RWPE2 (cell line): ENCODE data around the gene WRNIP1.

ENCODE experiments used
- ATAC-seq: fragments of 200-7000 bp; cut with Tn5 transposase; 3 replicates; pipeline ENCODE4 v1.9.1; 2021; ENCODE audit warnings: low read depth
- DNase-seq: peaks from one replicate; pipeline ENCODE4 v3.0.0-alpha.2; 2020; ENCODE audit warnings: low spot score
- H3K27ac ChIP-seq: fragments of 450-650 bp; 2 replicates; pipeline ENCODE4 v1.5.1; 2017; ENCODE audit warnings: mild to moderate bottlenecking; ENCODE audit not compliant: poor library complexity, severe bottlenecking
- H3K27me3 ChIP-seq: fragments of 250-450 bp; sonication (Bioruptor Pico); 2 replicates; pipeline ENCODE4 v1.5.1; 2021; ENCODE audit warnings: mild to moderate bottlenecking, moderate library complexity; ENCODE audit not compliant: insufficient read depth, poor library complexity, severe bottlenecking
- H3K36me3 ChIP-seq: fragments of 250-450 bp; sonication (Bioruptor Pico); 2 replicates; pipeline ENCODE4 v1.5.1; 2020; ENCODE audit warnings: low read depth, mild to moderate bottlenecking, moderate library complexity
- H3K4me1 ChIP-seq: fragments of 250-450 bp; sonication (Bioruptor Pico); 2 replicates; pipeline ENCODE4 v1.5.1; 2021; ENCODE audit warnings: mild to moderate bottlenecking, moderate library complexity; ENCODE audit not compliant: insufficient read depth, poor library complexity, severe bottlenecking
- H3K4me3 ChIP-seq: fragments of 250-450 bp; sonication (Bioruptor Pico); 2 replicates; pipeline ENCODE4 v1.5.1; 2021; ENCODE audit warnings: mild to moderate bottlenecking, moderate library complexity; ENCODE audit not compliant: severe bottlenecking
- H3K9me3 ChIP-seq: fragments of 250-450 bp; sonication (Bioruptor Pico); 2 replicates; pipeline ENCODE4 v1.5.1; 2021; ENCODE audit warnings: mild to moderate bottlenecking, moderate library complexity; ENCODE audit not compliant: severe bottlenecking
- CTCF ChIP-seq: fragments of 450-650 bp; IDR thresholded peaks from one replicate; pipeline ENCODE4 v1.5.1; 2017; ENCODE audit warnings: mild to moderate bottlenecking, moderate library complexity; ENCODE audit not compliant: poor library complexity, severe bottlenecking

The WRNIP1 gene

GRCh38 chr6:2733736-2734480, 31.3 kb upstream of the WRNIP1 start:
- H3K4me3 ChIP-seq, result no peak overlapping the region

GRCh38 chr6:2734488-2735166, 30.6 kb upstream of the WRNIP1 start:
- no peak for ATAC-seq
- H3K36me3 ChIP-seq, result no peaks in the 10 kb centered on the region
- no peak overlapping the region for H3K4me3 ChIP-seq
- DNase-seq, result no peak
- H3K9me3 ChIP-seq, result no peaks in the 10 kb centered on the region
- no peak for TF ChIP-seq CTCF
- no peaks in the 10 kb centered on the region for H3K4me1 ChIP-seq
- H3K27ac ChIP-seq, result no peak overlapping the region
- H3K27me3 ChIP-seq, result no peaks in the 10 kb centered on the region

More at GRCh38 chr6:2733736-2734480, 31.3 kb upstream of the WRNIP1 start:
- no peaks in the 10 kb centered on the region for H3K9me3 ChIP-seq
- no peak for DNase-seq
- no peaks in the 10 kb centered on the region for H3K36me3 ChIP-seq
- no peak for ATAC-seq
- TF ChIP-seq CTCF, result no peak
- H3K27me3 ChIP-seq, result no peaks in the 10 kb centered on the region
- H3K27ac ChIP-seq, result no peak overlapping the region
- no peaks in the 10 kb centered on the region for H3K4me1 ChIP-seq

- ATAC-seq (no peak), DNase-seq (no peak)
- H3K36me3 ChIP-seq, result no peaks in the 10 kb centered on the region
- no peak overlapping the region for H3K27ac ChIP-seq
- H3K27me3 ChIP-seq, result no peaks in the 10 kb centered on the region
- TF ChIP-seq CTCF, result no peak
- no peaks in the 10 kb centered on the region for H3K9me3 ChIP-seq
- H3K4me3 ChIP-seq, result no peak overlapping the region
- no peaks in the 10 kb centered on the region for H3K4me1 ChIP-seq
Observed at GRCh38 chr6:2737885-2738284, 27.3 kb upstream of the WRNIP1 start.

- H3K27ac ChIP-seq, result no peak overlapping the region
- H3K9me3 ChIP-seq, result no peaks in the 10 kb centered on the region
- no peak overlapping the region for H3K4me3 ChIP-seq
- no peaks in the 10 kb centered on the region for H3K4me1 ChIP-seq
- no peaks in the 10 kb centered on the region for H3K36me3 ChIP-seq
- peak; percentile 84 for TF ChIP-seq CTCF
- no peaks in the 10 kb centered on the region for H3K27me3 ChIP-seq
- peak; percentile 51; the same call in 1 of the 3 replicates for ATAC-seq
- no peak for DNase-seq
Observed at GRCh38 chr6:2738373-2738979, 26.7 kb upstream of the WRNIP1 start.
